ENCODE results near the gene KIFC3.
"Not testable (repeated sequence)": the region's sequence is repeated elsewhere in the genome, so short reads cannot be mapped to it uniquely, and the experiment has no call there.

KIFC3 gene

GRCh38 chr16:57752581-57753447 lies 49.5 kb downstream of the KIFC3 start:
- DNase-seq = no peak

- DNase-seq = no peak
These were observed 50.1 kb downstream of the KIFC3 start for GRCh38 chr16:57752203-57752580.

DNA sequence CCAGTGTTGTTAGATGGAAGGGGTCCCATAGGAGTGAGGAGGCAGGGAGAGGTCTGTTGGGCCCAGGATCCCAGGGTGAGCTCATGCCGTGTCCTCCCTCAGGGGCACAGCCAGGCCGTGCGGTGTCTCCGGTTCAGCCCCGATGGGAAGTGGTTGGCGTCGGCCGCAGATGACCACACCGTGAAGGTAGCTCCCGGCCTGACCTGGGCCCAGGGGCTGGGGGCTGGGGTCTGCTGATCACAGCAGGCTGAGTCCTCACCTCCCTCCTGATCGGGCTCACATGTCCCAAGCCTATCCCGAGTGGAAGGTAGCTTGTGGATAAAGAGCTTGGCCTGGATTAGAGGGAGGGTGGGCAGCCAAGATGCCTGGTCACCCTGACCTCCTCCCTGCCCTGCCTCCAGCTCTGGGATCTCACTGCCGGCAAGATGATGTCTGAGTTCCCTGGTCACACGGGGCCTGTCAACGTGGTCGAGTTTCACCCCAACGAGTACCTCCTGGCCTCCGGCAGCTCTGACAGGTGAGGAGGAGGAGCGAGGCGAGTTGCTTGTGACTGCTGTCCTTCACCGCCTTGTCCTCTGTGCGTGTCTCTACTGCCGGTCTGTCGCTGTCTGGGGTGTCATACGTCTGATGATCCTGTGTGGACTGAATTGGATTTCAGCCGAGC lies 50.6 kb downstream of the KIFC3 start:
- no peak for DNase-seq

DNA sequence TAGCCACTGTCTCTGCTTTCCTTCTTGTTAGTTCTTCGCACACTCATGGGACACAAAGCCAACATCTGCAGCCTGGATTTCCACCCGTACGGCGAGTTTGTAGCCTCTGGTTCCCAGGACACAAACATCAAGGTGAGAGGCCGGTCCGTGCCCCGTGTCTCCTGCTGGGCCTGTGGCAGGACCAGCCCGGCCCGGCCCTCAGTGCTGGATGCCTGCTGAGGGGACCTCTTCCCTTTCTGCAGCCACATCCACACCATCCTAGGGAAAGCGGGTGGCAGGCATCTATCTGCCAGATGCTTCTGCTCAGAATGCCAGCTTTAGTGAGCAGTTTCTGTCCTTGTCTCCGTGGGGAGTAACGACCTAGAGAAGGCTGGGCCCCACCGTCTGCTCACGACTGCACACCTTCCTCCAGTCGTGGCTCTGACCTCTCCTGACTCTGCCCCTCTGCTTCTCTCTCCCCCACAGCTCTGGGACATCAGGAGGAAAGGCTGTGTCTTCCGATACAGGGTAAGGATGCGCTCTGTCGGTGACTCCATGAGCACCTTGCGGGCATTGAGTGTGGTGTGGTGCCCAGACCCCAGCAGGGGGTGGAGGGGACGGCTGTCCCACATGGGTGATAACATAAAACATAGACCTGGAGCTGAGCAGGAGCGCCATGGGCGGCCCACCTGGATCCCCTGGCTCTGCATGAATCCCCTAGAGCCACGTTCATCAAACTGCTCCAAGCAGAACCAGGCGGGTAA lies 51.3 kb downstream of the KIFC3 start:
- DNase-seq = no peak

DNA sequence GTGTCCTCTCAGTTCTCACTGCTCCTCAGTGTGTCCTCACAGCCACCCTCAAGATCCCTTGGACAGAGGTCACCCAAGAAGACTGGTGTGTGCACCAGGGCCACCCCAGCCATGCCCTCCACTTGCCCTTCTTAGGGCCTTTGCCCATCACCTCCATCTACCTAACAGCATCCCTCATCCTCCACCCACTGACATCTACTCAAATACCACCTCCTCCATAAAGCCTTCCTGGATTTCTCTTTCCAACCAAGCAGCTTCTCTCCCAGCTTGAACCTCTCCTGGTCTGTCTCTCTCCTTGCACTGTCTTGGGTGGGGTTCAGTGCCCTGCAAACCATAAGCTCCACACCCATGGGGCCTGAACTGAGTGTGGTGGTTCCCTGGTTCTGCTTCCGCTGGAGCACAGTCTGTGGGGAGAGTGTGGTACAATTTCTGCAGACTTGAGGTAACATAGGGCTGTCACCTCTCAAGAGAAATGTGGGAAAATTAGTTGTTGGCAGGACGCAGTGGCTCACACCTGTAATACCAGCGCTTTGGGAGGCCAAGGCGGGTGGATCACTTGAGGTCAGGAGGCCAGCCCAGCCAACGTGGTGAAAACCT lies 52.3 kb downstream of the KIFC3 start:
- no peak for DNase-seq

DNA sequence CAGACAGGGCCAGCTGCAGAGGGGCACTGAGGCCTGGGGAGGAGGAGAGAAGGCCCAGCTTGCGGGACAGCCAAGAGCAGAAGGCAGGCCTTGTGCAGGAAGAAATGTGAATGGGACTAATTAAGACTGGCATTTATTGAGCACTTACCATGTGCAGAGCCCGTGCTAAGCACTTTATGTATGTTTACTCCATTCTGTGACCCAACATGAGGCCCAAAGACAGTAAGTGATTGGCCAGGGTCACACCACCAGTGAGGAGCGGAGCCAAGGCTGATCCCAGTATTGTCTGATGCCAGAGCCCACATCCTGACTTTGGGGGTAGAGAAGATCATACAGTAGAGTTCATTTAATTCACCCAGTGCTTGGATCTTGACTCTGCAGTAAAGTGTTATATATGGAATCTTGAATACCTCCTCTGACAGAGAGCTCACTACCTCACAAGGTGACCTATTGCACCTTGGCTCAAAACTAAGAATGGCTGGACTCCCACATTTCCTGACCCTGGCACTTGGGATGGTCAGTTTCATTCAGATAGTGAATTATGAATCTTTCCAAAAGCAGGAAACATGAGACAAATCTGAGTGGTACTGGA lies 53.1 kb downstream of the KIFC3 start:
- no peak for DNase-seq

DNA sequence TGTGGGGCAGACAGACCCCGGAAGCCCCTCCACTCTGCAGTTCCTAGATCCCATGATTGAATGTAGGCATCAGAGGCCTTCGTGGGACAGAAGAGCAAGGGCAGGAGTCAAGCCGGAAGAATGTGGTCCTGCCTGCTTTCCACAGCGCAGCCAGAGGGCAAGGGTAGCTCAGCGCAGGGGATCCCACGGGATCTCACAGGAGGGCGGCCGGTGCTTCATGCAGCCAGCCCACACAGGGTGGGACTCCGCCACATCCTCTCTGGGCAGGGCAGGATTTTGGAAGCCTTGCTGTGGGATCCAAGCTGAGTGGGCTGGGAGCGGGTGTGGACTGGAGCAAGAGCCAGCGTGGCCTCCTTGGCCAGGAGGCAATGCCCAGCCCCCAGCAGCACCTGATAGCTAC lies 53.7 kb downstream of the KIFC3 start:
- DNase-seq = no peak

DNA sequence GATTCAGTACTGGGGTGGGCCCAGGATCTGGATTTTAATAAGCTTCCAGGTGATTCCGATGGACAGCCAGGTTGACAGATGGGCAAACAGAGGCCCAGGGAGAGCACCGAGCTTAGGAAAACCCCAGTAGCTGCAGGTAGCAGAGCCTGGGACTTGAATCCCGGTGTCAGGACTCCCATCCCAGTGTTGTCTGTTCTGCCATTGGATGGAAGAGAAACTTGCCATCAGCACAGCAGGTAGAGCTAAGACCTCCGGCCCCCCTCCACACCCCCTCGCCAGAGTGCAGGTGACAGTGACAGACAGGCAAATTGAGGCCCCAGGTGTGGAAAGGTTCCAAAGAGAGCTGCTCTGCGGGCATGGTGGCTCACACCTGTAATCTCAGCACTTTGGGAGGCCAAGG lies 54.3 kb downstream of the KIFC3 start:
- no peak for DNase-seq

- DNase-seq = no peak
These were observed 54.8 kb downstream of the KIFC3 start for GRCh38 chr16:57747496-57747895.

DNA sequence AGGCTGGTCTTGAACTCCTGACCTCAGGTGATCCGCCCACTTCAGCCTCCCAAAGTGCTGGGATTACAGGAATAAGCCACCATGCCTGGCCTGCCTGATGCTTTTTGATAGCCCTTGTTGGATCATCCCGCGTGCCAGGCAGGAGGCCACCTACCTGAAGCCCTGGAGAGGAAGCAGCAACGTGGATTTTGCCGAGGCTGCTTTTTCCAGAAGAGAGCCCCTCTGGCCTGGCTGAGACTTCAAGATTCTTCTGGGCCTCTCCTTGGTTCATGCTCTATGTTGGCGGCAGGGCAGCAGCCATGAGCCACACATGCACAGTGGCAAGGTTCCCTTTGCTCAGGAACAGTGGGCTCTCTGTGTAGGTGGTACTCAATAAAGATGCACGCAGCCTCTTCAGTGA lies 55.2 kb downstream of the KIFC3 start:
- DNase-seq = no peak

DNA sequence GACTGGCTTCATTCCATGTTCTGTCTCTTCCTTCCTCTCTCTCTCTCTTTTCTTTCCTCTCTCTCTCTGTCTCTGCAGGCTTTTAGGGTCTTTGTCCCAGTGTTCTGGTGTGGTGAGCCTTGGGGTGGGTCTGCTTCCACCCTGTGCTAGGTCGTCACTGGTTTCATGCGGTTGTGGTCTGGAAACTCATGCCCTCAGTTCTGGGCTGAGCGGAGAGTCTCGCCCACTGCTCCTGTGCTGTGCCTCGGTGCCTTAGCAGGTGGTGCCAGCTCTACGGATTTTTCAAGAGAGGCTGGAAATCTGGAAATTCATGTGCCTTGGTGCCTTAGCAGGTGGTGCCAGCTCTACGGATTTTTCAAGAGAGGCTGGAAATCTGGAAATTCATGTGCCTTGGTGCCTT lies 56.0 kb downstream of the KIFC3 start:
- DNase-seq = not testable (repeated sequence)

DNA sequence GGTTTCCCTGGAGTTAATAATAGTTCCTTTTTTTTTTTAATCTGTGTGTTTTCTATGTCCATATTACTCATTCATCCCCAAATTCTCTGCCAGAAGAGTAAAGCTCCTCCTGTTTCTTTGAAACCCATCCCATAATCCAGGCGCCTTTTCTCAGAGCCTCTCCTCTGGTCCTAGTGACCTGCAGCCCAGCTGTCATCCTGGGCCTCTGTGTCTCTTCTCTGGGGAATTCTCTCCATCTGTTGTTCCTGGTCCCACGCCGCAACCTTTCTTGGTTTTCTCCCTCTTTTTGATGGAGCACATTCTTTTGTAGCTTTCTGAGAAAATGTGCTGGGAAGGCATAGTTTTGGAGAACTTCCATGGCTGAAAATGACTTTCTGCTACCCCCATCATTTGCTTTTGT lies 56.5 kb downstream of the KIFC3 start:
- DNase-seq = no peak

DNA sequence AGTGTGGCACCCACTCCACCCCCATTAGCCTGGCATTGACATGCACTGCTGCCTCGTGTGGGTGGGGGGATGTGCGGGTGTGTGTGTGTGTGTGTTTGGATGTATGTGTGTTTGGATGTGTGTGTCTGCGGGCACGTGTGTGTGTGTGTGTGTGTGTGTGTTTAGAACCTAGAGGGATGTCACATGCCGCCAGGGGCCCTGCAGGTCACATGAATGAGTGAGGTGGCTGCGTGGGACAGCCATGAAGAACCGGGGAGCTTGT lies 57.7 kb downstream of the KIFC3 start:
- DNase-seq = no peak

DNA sequence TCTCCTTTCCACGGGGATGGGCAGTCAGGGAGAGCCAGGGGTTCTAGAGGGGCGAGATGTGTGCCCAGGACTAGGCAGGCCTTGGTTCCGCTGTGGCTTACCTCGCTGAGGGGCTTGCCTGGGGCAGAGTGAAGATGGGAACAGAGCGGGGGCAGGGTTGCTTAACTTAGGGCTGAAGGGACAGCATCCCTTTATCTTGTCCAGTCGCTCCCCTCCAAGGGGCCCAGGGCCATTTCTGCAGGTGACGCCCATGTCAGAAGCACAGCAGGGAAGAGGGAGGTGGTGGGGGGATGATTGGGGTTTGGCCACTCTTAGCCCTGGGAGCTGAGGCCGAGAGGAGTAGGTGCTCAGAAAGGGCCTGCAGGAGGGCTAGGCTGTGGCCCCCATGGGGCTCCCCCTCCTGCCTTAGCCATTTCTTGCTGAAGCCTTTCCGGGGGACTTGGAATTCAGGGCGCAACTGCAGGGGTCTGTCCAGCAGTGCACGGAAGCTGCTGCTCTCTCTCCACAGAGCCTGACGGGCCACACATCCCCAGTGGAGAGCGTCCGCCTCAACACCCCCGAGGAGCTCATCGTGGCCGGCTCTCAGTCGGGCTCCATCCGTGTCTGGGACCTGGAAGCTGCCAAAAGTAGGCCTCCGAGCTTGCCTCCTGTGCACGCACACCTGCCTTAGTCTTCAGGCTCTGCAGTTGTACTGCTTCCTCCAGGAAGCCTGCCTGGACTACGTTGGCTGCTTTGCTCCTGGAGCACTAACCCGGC lies 58.2 kb downstream of the KIFC3 start:
- DNase-seq = no peak

DNA sequence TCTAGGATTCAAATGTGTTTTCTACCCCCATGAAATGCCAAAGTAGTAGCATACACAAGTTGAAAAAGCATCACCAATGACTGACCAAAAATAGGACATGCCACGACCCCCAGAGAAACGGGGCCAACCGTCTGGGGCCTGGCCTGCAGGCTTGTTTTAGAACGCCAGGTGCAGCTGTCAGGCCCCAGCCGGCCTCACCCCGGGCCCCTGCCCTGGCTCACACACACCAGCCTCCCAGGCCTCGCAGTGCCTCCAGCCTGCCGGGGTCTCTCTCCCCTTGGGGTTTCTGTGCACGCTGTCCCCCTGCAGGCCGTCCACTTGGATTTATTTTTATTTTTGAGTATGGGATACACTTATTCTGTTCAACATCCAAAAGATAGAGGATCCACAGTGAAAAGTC lies 58.8 kb downstream of the KIFC3 start:
- DNase-seq = no peak

DNA sequence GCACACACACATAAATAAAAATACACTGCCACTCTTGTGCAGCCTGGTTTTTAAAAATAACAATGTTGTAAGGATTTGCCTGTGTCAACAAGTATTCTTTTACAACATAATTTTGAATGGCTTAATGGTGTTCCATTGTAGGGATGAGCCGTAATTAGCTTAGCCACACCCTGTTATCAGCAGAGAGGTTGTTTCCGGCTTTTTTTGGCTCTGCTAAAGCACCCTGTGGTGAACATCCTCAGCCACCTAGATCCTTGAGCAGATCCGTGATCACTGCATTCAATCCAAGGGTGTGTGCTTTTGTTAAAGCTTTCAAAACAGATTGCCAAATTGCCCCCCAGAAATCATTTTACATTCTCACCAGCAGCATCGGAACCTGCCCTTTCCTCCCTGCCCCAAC lies 59.7 kb downstream of the KIFC3 start:
- no peak for DNase-seq

DNA sequence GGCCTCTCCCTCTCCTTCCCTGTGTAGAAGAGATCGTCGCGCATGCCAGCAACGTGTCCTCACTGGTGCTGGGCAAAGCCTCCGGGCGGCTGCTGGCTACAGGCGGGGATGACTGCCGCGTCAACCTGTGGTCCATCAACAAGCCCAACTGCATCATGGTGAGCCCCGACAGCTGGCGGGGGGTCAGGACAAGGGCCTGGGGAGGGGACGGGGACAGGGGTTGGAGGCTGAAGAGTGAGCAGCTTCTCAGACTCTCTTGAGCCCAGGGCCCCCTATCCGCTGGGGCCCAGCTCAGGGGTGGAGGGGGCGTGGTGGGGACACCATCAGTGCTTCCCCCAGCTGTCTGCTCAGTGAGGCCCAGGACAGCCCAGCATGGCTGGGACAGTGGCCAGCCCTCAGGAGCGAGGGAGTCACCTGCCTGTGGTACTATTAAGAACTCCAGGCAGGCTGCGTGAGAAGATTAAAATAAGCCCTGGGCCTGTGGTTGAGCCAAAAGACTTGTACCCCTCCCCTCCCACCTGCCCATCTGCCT lies 60.6 kb downstream of the KIFC3 start:
- no peak for DNase-seq

- no peak for DNase-seq
These were observed 61.7 kb downstream of the KIFC3 start for GRCh38 chr16:57740423-57741071.

GRCh38 chr16:57739756-57740422 lies 62.4 kb downstream of the KIFC3 start:
- no peak for DNase-seq

- no peak for DNase-seq
These were observed 63.4 kb downstream of the KIFC3 start for GRCh38 chr16:57738844-57739243.

Data from activated effector memory CD4-positive, alpha-beta T cell treated with Interleukin-2 at 50 U/mL for 16 hours (primary cell).